HG03159 (cell line): ENCODE measurements around the gene ZCWPW2.

Source experiments
- ATAC-seq: cut with Tn5 transposase; IDR thresholded peaks from one replicate; pipeline ENCODE4 v1.9.1; 2021; ENCODE audit warnings: mild to moderate bottlenecking, moderate library complexity; ENCODE audit not compliant: unreplicated experiment

ZCWPW2 gene

DNA sequence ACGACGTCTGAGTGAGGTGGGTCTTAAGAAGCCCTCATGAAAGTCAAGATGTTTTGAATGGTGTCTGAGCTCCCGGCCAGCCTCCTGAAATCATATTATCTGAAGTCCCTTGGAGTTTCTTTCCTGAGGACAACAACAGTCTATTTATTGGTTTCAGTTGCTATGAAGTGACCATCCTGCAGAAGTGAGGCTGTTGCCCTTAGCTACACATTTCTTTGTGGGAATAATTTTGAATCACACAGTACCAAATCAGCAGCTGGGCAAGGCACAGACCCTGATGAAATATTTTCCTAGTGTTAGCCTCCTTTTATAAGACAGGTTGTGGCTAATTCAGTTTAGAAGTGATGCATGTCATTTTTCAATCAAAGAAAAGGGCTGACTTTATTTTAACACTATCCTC, 220.8 kb downstream of the ZCWPW2 start:
- no peak for ATAC-seq

GRCh38 chr3:28574036-28574435, 225.5 kb downstream of the ZCWPW2 start:
- no peak for ATAC-seq

GRCh38 chr3:28575100-28575745, 226.7 kb downstream of the ZCWPW2 start:
- no peak for ATAC-seq
